Inflammatory macrophage (primary cell): ENCODE results near the gene MYO1B.

ENCODE experiments used
- DNase-seq, 2 donors: peaks; one replicate each; pipeline ENCODE4 v3.0.0-alpha.2; 2020 to 2022

The MYO1B gene

GRCh38 chr2:191467113-191467512 lies 221.9 kb downstream of the MYO1B start:
- DNase-seq = no peak

DNA sequence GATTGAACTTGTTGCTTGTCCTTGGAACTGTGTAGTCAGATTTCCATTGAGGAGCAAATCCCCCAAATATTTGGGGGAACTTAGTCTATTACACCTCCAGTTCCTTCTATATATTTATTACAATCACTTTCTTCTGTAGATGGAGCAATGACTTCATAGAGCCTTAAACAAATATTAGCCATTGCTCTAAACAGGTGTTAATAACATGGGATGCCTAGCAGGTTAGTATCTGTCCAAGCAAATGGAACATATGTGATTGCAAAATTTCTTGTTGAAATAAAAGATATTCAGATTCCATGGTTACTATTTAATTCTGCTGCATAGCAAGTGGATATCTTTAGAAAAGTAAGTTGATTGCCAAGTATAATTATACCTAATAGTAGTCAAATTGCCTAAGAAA lies 225.1 kb downstream of the MYO1B start:
- DNase-seq = no peak

DNA sequence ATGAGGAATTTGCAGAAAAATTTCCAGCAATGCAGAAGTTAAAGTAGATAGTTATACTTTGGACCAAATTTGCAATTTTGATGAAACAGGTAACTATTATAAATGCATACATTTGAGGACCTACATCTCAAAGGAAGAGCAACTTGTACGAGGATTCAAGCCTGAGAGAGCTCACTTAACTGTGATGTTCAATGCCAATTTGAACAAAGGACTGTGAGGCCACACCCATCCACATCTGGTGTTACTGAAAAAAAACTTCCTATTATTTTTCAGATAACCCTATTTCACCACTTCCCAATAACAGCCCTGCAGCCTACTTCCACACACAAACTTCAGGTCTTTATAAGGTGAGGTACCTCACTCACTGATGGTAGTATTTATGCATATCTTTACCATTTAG lies 229.3 kb downstream of the MYO1B start:
- no peak for DNase-seq
